Cardiac septum (tissue), 1 donor: Measurements from ENCODE around the gene LGR5. TPM values are rescaled to one million over a fixed set of nuclear protein-coding genes. Genes with fewer than 3 reads are reported as not detected.

Experiments used
- DNase-seq: peaks from one replicate; pipeline ENCODE4 v3.0.0-alpha.2; 2020; ENCODE audit warnings: low spot score
- intact Hi-C: fragments of 100-400 bp; cut with DNase I; formaldehyde crosslinking; loops from one replicate; pipeline ENCODE4 v1.14.0; 2022
- total RNA-seq: library from RNA; stranded (reverse); fragmentation: NEBNext Ultra II Directional; extraction: Animal tissue kit (Norgen Biotek cat#: 25700); gene quantifications from one replicate; pipeline ENCODE4 v1.2.1, GENCODE V29; 2021
- donor health status: DM: no; HTN: no; CAD: no.

Gene LGR5
- total RNA-seq, 1 donor from 2014 or later, result not detected

DNA sequence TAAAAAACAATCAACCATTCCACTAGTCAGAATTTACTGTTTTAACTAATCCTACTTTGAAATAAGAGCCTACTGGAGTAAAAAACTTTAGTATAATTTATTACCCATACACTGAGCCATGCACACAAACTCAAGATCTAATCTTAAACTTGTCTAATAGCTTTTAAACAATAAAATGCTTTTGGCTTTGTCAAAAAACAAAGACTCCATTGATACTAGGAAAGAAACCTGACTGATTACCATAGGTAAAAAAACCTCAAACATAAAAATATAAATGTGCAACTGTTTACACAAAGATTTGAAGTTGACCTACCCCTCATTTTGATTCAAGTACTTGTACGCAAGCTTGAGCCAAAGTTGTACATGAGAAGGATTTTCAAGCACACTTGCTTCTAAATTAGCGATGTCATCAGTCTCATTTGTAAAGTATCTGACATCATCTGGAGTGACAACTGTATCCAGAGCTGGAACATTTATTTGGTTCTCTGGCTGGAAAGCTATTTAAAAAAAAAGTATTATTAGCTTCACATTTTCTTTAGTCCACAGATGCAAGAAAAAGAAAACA lies 187.9 kb downstream of the LGR5 start:
- intact Hi-C loops, result no loop called here
- no peak for DNase-seq

Other genes with a start within 250 kb of the LGR5 start
- gene ZFC3H1, start 224.1 kb downstream of the LGR5 start, total RNA-seq, result 19.9 TPM
- gene THAP2, start 224.5 kb downstream of the LGR5 start, total RNA-seq, result 7.8 TPM
- 24.1 TPM for gene TMEM19, start 246.3 kb downstream of the LGR5 start, total RNA-seq